WERI-Rb-1 (cell line): ENCODE measurements around the gene ERCC2.

Experiments
- DNase-seq: peaks from one replicate; pipeline ENCODE4 v3.0.0-alpha.2; 2020
- H3K27ac ChIP-seq: fragments of 250-450 bp; sonication (Bioruptor Pico); 2 replicates; pipeline ENCODE4 v1.5.1; 2020; ENCODE audit warnings: mild to moderate bottlenecking, moderate library complexity
- H3K27me3 ChIP-seq: fragments of 250-450 bp; sonication (Bioruptor Pico); 2 replicates; pipeline ENCODE4 v1.5.1; 2021; ENCODE audit warnings: mild to moderate bottlenecking, low read depth, moderate library complexity; ENCODE audit not compliant: insufficient read depth, severe bottlenecking
- H3K36me3 ChIP-seq: fragments of 250-450 bp; sonication (Bioruptor Pico); 2 replicates; pipeline ENCODE4 v1.5.1; 2020; ENCODE audit warnings: mild to moderate bottlenecking, moderate library complexity
- H3K4me3 ChIP-seq: 2 replicates; pipeline ENCODE4 v1.5.1; 2011; ENCODE audit warnings: low read depth, mild to moderate bottlenecking, control low read depth, low read length
- H3K9me3 ChIP-seq: fragments of 250-450 bp; sonication (Bioruptor Pico); 2 replicates; pipeline ENCODE4 v1.5.1; 2021; ENCODE audit warnings: mild to moderate bottlenecking, moderate library complexity; ENCODE audit not compliant: severe bottlenecking
- TF ChIP-seq, protein P1 (sequence below): IDR thresholded peaks from 2 replicates; pipeline ENCODE4 v1.5.1; 2011; ENCODE audit warnings: low read depth, mild to moderate bottlenecking, control low read depth, inconsistent platforms, low read length

The ERCC2 gene

GRCh38 chr19:45403272-45403671 lies 32.9 kb upstream of the ERCC2 start:
- Histone ChIP-seq H3K27me3 (no peaks in the 10 kb centered on the region), H3K9me3 (no peaks in the 10 kb centered on the region), H3K4me3 (peak overlapping the region; percentile 95), H3K27ac (peak overlapping the region; percentile 67), H3K36me3 (no peaks in the 10 kb centered on the region)
- DNase-seq: no peak
- TF ChIP-seq, protein P1, sequence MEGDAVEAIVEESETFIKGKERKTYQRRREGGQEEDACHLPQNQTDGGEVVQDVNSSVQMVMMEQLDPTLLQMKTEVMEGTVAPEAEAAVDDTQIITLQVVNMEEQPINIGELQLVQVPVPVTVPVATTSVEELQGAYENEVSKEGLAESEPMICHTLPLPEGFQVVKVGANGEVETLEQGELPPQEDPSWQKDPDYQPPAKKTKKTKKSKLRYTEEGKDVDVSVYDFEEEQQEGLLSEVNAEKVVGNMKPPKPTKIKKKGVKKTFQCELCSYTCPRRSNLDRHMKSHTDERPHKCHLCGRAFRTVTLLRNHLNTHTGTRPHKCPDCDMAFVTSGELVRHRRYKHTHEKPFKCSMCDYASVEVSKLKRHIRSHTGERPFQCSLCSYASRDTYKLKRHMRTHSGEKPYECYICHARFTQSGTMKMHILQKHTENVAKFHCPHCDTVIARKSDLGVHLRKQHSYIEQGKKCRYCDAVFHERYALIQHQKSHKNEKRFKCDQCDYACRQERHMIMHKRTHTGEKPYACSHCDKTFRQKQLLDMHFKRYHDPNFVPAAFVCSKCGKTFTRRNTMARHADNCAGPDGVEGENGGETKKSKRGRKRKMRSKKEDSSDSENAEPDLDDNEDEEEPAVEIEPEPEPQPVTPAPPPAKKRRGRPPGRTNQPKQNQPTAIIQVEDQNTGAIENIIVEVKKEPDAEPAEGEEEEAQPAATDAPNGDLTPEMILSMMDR: no peak

DNA sequence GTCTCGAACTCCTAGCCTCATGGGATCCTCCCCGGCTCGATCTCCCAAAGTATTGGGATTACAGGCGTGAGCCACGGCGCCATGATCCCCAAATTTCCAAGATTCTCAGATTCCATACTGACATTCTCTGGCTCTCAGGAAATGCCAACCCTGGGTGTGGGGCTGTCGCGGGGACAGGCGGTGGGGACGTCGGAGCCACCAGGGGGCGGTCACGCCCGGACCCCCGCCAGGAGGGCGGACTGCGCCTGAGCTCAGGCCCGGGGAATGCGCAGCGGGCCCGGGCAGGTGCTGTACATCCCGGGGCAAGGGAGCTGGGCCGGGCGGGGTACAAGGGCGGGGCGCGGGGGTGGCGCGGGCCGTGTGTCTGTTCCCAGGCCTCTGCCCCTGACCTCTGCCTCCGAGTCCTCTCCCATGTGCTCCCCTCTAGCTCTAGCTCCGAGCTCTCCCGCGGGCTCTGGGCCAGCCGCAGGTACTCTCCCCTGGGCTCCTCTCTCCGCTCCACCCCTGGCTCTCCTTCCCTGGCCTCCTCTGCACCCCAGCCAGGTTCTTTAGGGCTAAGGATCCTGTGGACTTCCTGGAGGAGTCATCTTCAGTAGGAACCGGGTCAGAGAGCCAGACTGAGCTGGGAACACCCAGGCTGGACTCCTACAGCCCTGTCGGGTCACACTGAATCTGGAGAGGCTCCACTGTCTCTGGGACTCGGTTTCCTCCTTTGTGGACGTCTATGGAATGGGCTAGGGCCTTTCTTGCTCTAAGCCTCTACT lies 32.1 kb upstream of the ERCC2 start:
- Histone ChIP-seq H3K27ac (no peak overlapping the region; the same call in 1 of the 2 replicates), H3K27me3 (no peaks in the 10 kb centered on the region), H3K4me3 (no peak overlapping the region), H3K36me3 (0 out of 2 replicates have a peak, but pooled peaks cover 3% of the 10 kb centered on the region), H3K9me3 (no peaks in the 10 kb centered on the region)
- DNase-seq: no peak
- TF ChIP-seq, protein P1: no peak

DNA sequence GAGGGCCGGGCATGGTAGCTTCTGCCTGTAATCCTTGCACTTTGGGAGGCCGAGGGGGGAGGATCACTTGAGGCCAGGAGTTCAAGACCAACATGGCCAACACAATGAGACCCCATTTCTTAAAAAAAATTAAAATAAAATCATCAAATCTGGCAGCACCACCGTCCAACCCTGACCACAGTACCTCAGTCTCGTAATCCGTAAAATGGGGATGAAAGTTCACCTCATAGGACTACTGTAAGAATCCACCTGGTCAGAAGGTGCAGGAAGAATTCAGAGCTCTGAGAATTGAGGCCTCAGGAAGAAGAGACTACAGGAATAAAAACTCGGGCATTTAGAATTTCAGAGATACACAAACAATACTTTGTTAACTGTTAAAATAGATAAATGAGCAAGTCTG lies 31.4 kb upstream of the ERCC2 start:
- no peak overlapping the region for H3K4me3 ChIP-seq
- TF ChIP-seq, protein P1: no peak
- no peak for DNase-seq
- no peaks in the 10 kb centered on the region for H3K27me3 ChIP-seq
- H3K9me3 ChIP-seq: no peaks in the 10 kb centered on the region
- 0 out of 2 replicates have a peak, but pooled peaks cover 4% of the 10 kb centered on the region for H3K36me3 ChIP-seq
- no peak overlapping the region for H3K27ac ChIP-seq

DNA sequence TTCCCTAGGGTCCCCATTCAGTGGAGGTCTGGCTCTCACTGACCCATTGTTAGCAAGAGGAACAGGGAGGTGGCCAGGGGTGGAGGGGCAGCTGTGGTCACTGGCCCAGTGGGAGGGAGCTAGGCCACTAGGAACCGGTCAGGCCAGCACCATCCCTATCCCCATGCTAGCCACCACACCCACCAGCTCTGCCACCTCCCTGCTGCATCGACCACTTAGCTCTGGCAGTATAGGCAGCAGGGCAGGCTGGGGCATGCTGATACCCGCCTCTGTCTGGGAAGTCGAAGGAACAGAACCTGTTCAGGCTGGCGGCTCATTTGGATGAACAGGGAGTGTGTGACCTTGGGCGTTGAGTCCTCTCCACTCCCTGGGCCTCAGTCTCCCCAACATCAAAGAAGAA lies 29.8 kb upstream of the ERCC2 start:
- Histone ChIP-seq H3K36me3 (0 out of 2 replicates have a peak, but pooled peaks cover 4% of the 10 kb centered on the region), H3K27ac (no peak overlapping the region), H3K4me3 (no peak overlapping the region), H3K27me3 (no peaks in the 10 kb centered on the region), H3K9me3 (no peaks in the 10 kb centered on the region)
- DNase-seq: no peak
- TF ChIP-seq, protein P1: no peak

DNA sequence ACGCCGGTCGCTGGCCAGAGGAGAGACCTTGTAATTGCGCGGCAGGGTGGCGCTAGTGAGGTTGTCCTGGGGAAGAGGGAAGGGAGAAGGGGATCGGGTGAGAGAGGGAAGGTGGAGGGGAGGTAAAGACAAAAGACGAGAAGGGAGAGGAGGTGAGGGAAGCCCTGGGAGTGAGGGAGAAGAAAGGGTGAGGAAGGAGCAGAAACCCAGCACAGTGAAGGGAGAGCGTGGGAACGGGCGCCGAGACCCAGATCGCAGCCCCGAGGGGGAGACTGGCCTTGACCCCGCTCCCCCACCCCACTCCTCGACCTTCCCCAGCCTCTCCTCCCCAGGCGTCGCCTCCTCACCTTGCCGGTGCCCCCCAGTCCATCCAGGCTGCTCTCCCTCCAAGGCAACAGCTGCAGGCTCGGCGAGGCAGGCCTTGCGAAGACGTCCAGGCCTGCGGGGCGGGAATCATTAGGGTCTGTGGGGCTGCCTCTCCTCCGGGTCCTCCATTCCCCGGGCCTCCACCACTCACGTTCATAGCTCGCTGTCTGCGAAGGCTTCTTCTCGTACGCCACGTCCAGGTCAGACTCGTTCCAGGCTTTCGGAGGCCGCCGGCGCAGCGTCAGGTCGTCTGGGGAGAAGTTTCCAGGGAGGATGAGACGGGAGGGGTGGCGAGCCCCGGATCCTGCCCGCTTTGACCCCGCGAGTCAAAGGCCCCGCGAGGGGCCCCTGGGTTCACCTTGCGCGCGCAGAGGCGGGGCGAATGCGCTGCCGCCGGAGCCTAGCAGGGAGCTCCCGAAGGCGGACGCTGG lies 25.6 kb upstream of the ERCC2 start:
- Histone ChIP-seq H3K9me3 (no peaks in the 10 kb centered on the region), H3K27me3 (no peaks in the 10 kb centered on the region), H3K36me3 (0 out of 2 replicates have a peak, but pooled peaks cover 6% of the 10 kb centered on the region), H3K4me3 (no peak overlapping the region), H3K27ac (no peak overlapping the region)
- TF ChIP-seq, protein P1: no peak
- DNase-seq: no peak
